WTC11 (cell line): Measurements from ENCODE around the gene C11orf54. TPM values are rescaled to one million over a fixed set of nuclear protein-coding genes. Genes with fewer than 3 reads are reported as not detected.

Experiments used
- ATAC-seq: fragments of 200-7000 bp; cut with Tn5 transposase; 2 replicates; pipeline ENCODE4 v1.10.0; 2021; ENCODE audit warnings: mild to moderate bottlenecking, moderate library complexity
- Bru-seq: library from RNA; stranded (reverse); fragments of 400-500 nt; gene quantifications from one replicate; lab custom pipeline; 2021; lab: Mats Ljungman, UMichigan
- CTCF ChIA-PET: fragments of 300-600 bp; sonication (Branson Sonifier 250); formaldehyde crosslinking; loops from one replicate; lab custom pipeline; 2021; ENCODE audit warnings: antibody characterized with exemption; lab: Charles Lee
- POLR2A ChIA-PET: fragments of 350-600 bp; sonication (Branson Sonifier 250); formaldehyde crosslinking; loops from one replicate; lab custom pipeline; 2021; ENCODE audit warnings: antibody characterized with exemption; lab: Charles Lee
- DNase-seq: peaks from one replicate; pipeline ENCODE4 v3.0.0; 2021; ENCODE audit warnings: low spot score
- H3K27ac Mint-ChIP-seq: 2 replicates; pipeline ENCODE4 v1.8.0; 2021; ENCODE audit warnings: mixed read lengths
- H3K27me3 Mint-ChIP-seq: 2 replicates; pipeline ENCODE4 v1.8.0; 2021; ENCODE audit warnings: low read depth, mild to moderate bottlenecking, moderate library complexity, mixed read lengths
- H3K36me3 Mint-ChIP-seq: 2 replicates; pipeline ENCODE4 v1.8.0; 2021; ENCODE audit warnings: mixed read lengths
- H3K4me1 Mint-ChIP-seq: 2 replicates; pipeline ENCODE4 v1.8.0; 2022; ENCODE audit warnings: mixed read lengths
- H3K4me3 Mint-ChIP-seq: 2 replicates; pipeline ENCODE4 v1.8.0; 2021; ENCODE audit warnings: mild to moderate bottlenecking, moderate library complexity, mixed read lengths
- H3K9me3 Mint-ChIP-seq: 2 replicates; pipeline ENCODE4 v1.8.0; 2021; ENCODE audit warnings: mixed read lengths
- ATF2 ChIP-seq: sonication (generic); formaldehyde crosslinking; IDR thresholded peaks from 2 replicates; pipeline ENCODE4 v1.8.1; 2022; ENCODE audit warnings: low read depth, missing genetic modification reagents, borderline replicate concordance
- CBFB ChIP-seq: sonication (generic); formaldehyde crosslinking; IDR thresholded peaks from 2 replicates; pipeline ENCODE4 v1.8.1; 2022; ENCODE audit warnings: mild to moderate bottlenecking, low read depth, missing genetic modification reagents
- IRF2 ChIP-seq: sonication (generic); formaldehyde crosslinking; IDR thresholded peaks from 2 replicates; pipeline ENCODE4 v1.8.0; 2022; ENCODE audit warnings: low read depth, missing genetic modification reagents, borderline replicate concordance
- JUN ChIP-seq: sonication (generic); formaldehyde crosslinking; IDR thresholded peaks from 2 replicates; pipeline ENCODE4 v1.8.0; 2023; ENCODE audit warnings: mild to moderate bottlenecking, missing genetic modification reagents
- NR3C1 ChIP-seq: sonication (generic); formaldehyde crosslinking; conservative IDR thresholded peaks from 2 replicates; pipeline ENCODE4 v1.8.1; 2023; ENCODE audit warnings: low read depth, mild to moderate bottlenecking, missing genetic modification reagents
- RELA ChIP-seq: sonication (generic); formaldehyde crosslinking; IDR thresholded peaks from 2 replicates; pipeline ENCODE4 v1.8.1; 2022; ENCODE audit warnings: missing genetic modification reagents, mild to moderate bottlenecking, borderline replicate concordance
- TCF7 ChIP-seq: sonication (generic); formaldehyde crosslinking; IDR thresholded peaks from 2 replicates; pipeline ENCODE4 v1.8.0; 2022; ENCODE audit warnings: mild to moderate bottlenecking, low read depth, missing genetic modification reagents, moderate library complexity
- TEAD1 ChIP-seq: sonication (generic); formaldehyde crosslinking; IDR thresholded peaks from 2 replicates; pipeline ENCODE4 v1.8.0; 2022; ENCODE audit warnings: mild to moderate bottlenecking, missing genetic modification reagents
- TP53 ChIP-seq: sonication (generic); formaldehyde crosslinking; IDR thresholded peaks from 2 replicates; pipeline ENCODE4 v1.8.1; 2023; ENCODE audit warnings: mild to moderate bottlenecking, missing genetic modification reagents
- ZNF219 ChIP-seq: sonication (generic); formaldehyde crosslinking; IDR thresholded peaks from 2 replicates; pipeline ENCODE4 v1.8.0; 2023; ENCODE audit warnings: missing genetic modification reagents, mild to moderate bottlenecking, borderline replicate concordance
- ZNF232 ChIP-seq: sonication (generic); formaldehyde crosslinking; IDR thresholded peaks from 2 replicates; pipeline ENCODE4 v1.8.0; 2022; ENCODE audit warnings: mild to moderate bottlenecking, missing genetic modification reagents
- ZNF317 ChIP-seq: sonication (generic); formaldehyde crosslinking; IDR thresholded peaks from 2 replicates; pipeline ENCODE4 v1.8.1; 2023; ENCODE audit warnings: low read depth, mild to moderate bottlenecking, moderate library complexity, missing genetic modification reagents, borderline replicate concordance
- ZNF423 ChIP-seq: fragments of 250-450 bp; sonication (Bioruptor Pico); IDR thresholded peaks from 2 replicates; pipeline ENCODE4 v2.1.2; 2022; ENCODE audit warnings: mild to moderate bottlenecking, moderate library complexity
- ZNF532 ChIP-seq: fragments of 250-450 bp; sonication (Bioruptor Pico); IDR thresholded peaks from 2 replicates; pipeline ENCODE4 v1.9.0; 2021; ENCODE audit warnings: mild to moderate bottlenecking, borderline replicate concordance
- long read RNA-seq, 3 experiments: library from RNA in 1 of 3; library from capped mRNA in 1 of 3; library from polyadenylated mRNA in 1 of 3; unstranded in 2 of 3; stranded (forward) in 1 of 3; transcript quantifications; one replicate each; pipeline ENCODE4 v2.0.0, GENCODE V29; 2021
- total RNA-seq: library from RNA; stranded (reverse); gene quantifications from 3 replicates; pipeline ENCODE4 v1.2.3, GENCODE V29; 2021
- TF ChIP-seq, protein P1 (sequence below): sonication (generic); formaldehyde crosslinking; IDR thresholded peaks from 2 replicates; pipeline ENCODE4 v1.8.1; 2023; ENCODE audit warnings: mild to moderate bottlenecking, missing genetic modification reagents, borderline replicate concordance
- TF ChIP-seq, protein P2 (sequence below): sonication (generic); formaldehyde crosslinking; IDR thresholded peaks from 2 replicates; pipeline ENCODE4 v1.8.1; 2022; ENCODE audit warnings: mild to moderate bottlenecking, missing genetic modification reagents, moderate library complexity, borderline replicate concordance
- TF ChIP-seq, protein P3 (sequence below): sonication (generic); formaldehyde crosslinking; IDR thresholded peaks from 2 replicates; pipeline ENCODE4 v1.8.1; 2022; ENCODE audit warnings: mild to moderate bottlenecking, moderate library complexity, missing genetic modification reagents

The C11orf54 gene
- total RNA-seq (24.5 to 25.4 TPM (median 25.3 TPM) in 3 replicates), Bru-seq, nascent RNA (percentile 91 among the genes with signal in this experiment)
- long read RNA-seq, experiment 1, full-length matches to known transcripts = 75 of 113 reads
- long read RNA-seq, experiment 1, partial matches to known transcripts = 4 of 113 reads
- long read RNA-seq, experiment 1, other reads (novel, unspliced or antisense) = 34 of 113 reads
- long read RNA-seq, experiment 2, full-length matches to known transcripts = 12 of 25 reads
- long read RNA-seq, experiment 2, partial matches to known transcripts = 6 of 25 reads
- long read RNA-seq, experiment 2, other reads (novel, unspliced or antisense) = 7 of 25 reads
- long read RNA-seq, experiment 3, full-length matches to known transcripts = 39 of 49 reads
- long read RNA-seq, experiment 3, partial matches to known transcripts = 1 of 49 reads
- long read RNA-seq, experiment 3, other reads (novel, unspliced or antisense) = 9 of 49 reads

- ChIA-PET POLR2A (interaction anchor here (0.5 to 4.0 kb wide), 13 partner anchors 8 to 387 kb away, joined by 3 to 57 read pairs (median 4); partner anchors contain the start of genes MED17 and PANX1), CTCF (interaction anchor here (0.9 to 2.0 kb wide), 6 partner anchors 10 to 507 kb away, joined by 3 to 24 read pairs (median 4); partner anchors contain the start of gene MED17)
- Mint-ChIP-seq H3K27me3 (no peaks in the 10 kb centered on the region; the same call in 1 of the 2 replicates), H3K4me3 (peak within 1 kb of the TSS; percentile 99), H3K27ac (peak within 1 kb of the TSS; percentile 99), H3K9me3 (no peaks in the 10 kb centered on the region), H3K36me3 (peaks cover 49% of the 10 kb centered on the region), H3K4me1 (peaks cover 56% of the 10 kb centered on the region)
- DNase-seq = peak; percentile 93
- ATAC-seq = peak; percentile 88
- TF ChIP-seq, protein P1, sequence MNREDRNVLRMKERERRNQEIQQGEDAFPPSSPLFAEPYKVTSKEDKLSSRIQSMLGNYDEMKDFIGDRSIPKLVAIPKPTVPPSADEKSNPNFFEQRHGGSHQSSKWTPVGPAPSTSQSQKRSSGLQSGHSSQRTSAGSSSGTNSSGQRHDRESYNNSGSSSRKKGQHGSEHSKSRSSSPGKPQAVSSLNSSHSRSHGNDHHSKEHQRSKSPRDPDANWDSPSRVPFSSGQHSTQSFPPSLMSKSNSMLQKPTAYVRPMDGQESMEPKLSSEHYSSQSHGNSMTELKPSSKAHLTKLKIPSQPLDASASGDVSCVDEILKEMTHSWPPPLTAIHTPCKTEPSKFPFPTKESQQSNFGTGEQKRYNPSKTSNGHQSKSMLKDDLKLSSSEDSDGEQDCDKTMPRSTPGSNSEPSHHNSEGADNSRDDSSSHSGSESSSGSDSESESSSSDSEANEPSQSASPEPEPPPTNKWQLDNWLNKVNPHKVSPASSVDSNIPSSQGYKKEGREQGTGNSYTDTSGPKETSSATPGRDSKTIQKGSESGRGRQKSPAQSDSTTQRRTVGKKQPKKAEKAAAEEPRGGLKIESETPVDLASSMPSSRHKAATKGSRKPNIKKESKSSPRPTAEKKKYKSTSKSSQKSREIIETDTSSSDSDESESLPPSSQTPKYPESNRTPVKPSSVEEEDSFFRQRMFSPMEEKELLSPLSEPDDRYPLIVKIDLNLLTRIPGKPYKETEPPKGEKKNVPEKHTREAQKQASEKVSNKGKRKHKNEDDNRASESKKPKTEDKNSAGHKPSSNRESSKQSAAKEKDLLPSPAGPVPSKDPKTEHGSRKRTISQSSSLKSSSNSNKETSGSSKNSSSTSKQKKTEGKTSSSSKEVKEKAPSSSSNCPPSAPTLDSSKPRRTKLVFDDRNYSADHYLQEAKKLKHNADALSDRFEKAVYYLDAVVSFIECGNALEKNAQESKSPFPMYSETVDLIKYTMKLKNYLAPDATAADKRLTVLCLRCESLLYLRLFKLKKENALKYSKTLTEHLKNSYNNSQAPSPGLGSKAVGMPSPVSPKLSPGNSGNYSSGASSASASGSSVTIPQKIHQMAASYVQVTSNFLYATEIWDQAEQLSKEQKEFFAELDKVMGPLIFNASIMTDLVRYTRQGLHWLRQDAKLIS (CRISPR knock-in tag) = no peak
- TF ChIP-seq IRF2 (CRISPR knock-in tag) (0 out of 2 replicates have a peak, but pooled peaks have one; percentile 47), ZNF232 (0 out of 2 replicates have a peak, but pooled peaks have one; percentile 56), RELA (no peak), NR3C1 (CRISPR knock-in tag) (no peak), ZNF532 (CRISPR knock-in tag) (peak; percentile 67; the same call in 1 of the 2 replicates), ZNF317 (CRISPR knock-in tag) (no peak), TEAD1 (CRISPR knock-in tag) (no peak), JUN (0 out of 2 replicates have a peak, but pooled peaks have one; percentile 23), TCF7 (CRISPR knock-in tag) (no peak), ZNF423 (CRISPR knock-in tag) (no peak), CBFB (CRISPR knock-in tag) (no peak; the same call in 1 of the 2 replicates), TP53 (no peak; the same call in 1 of the 2 replicates), ZNF219 (CRISPR knock-in tag) (no peak), ATF2 (CRISPR knock-in tag) (no peak)
- TF ChIP-seq, protein P2, sequence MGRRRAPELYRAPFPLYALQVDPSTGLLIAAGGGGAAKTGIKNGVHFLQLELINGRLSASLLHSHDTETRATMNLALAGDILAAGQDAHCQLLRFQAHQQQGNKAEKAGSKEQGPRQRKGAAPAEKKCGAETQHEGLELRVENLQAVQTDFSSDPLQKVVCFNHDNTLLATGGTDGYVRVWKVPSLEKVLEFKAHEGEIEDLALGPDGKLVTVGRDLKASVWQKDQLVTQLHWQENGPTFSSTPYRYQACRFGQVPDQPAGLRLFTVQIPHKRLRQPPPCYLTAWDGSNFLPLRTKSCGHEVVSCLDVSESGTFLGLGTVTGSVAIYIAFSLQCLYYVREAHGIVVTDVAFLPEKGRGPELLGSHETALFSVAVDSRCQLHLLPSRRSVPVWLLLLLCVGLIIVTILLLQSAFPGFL = no peak
- TF ChIP-seq, protein P3, sequence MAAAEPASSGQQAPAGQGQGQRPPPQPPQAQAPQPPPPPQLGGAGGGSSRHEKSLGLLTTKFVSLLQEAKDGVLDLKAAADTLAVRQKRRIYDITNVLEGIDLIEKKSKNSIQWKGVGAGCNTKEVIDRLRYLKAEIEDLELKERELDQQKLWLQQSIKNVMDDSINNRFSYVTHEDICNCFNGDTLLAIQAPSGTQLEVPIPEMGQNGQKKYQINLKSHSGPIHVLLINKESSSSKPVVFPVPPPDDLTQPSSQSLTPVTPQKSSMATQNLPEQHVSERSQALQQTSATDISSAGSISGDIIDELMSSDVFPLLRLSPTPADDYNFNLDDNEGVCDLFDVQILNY (CRISPR knock-in tag) = no peak
Observed at GRCh38 chr11:93741094-93741881, at the start of gene C11orf54, which contains the start of gene TAF1D. Gene C11orf54, plus strand, starts transcription at chr11:93741672. Its CDS starts 5,722 bp downstream, at chr11:93747394. Gene TAF1D, minus strand, starts transcription at chr11:93741495. Its CDS starts 2,191 bp downstream, at chr11:93739304.
